NCI-H345 treated with DMSO at 0.1 percent for 48 hours (cell line): ENCODE data around the gene ATP8A2.
A peak's percentile ranks its signal among the peaks of the same experiment; 100 is the strongest.

Experiments
- DNase-seq: peaks from one replicate; lab custom pipeline; 2025; ENCODE audit not compliant: unreplicated experiment; lab: John Stamatoyannopoulos, UW

ATP8A2 gene

DNA sequence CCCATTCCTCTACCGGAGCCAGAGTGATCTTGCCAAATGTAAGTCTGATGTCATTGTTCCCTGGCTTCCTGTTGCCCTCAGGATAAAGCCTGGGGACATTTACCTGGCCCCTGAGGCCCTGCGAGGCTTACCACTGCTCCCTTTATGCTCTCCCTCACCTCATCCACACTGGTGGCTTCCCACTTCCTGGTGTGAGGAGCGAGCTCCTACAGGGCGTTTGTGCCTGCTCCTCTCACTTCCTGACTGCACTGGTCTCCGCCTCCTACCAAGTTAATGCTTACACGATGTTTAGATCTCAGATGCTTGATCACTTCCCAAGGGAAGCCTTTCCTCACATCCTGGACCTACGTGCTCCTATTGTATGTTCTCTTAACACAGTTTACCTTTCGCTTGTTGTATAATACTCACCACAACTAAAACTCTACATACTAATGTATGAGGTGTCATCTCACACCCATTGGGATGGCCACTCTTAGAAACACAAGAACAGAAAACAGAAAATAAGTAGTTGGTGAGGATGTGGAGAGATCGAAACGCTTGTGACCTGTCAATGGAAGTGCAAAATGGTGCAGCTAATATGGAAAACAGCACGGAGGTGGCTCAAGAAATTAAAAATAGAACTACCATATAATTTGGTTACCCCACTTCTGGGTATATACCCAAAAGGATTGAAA lies 502.4 kb downstream of the ATP8A2 start:
- no peak for DNase-seq

DNA sequence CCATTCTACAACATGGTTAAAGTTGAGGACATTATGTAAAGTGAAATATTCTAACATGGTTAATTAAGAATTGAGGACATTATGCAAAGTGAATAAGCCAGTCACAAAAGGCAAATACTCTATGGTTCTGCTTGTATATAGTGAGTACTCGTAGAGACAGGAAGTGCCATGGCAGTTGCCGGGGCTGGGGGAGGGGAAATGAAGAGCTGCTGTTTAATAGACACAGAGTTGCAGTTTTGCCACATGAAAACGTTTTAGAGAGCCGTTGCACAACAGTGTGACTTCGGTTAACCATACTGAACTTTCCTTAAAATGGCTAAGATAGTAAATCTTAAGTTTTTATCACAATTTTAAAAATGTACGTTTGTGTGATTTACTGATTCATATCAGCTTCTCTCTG lies 503.1 kb downstream of the ATP8A2 start:
- no peak for DNase-seq

DNA sequence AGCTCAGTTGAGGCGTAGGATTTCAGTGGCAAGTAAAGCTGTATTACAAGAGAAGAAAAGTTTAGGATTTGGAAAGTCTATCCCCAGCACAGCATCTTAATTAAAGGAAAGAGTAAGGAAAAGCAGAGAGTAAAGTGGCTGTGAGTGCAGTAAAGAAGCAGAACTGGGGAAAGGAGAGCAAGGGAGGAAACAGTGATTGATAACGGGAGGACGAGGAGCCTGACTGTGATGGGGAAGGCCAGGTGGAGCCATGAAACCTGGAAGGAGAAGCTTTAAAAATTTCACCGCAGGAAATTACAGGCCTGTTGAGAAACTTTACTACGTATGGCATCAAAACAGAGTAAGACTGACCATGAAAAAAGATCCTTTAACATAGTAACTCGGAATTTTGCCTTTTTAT lies 504.5 kb downstream of the ATP8A2 start:
- DNase-seq: no peak

DNA sequence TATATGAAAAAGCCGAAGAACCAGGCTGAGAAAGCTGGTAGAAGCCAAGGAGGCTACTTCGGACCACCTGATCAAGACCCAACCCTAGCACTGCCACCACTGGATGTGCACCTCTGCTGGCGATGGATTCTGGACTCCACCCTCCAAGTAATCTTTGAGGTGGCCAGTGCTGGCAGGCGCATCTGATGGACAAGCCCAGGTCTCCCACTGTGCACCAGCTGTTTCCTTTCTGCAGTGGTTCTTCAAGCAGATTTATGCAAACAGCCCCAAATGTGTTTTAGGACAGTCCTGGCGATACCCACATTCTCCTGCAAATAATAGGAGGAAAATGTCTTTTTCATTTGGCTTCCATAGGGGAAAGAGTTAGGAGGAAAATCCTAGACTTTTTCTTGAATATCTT lies 507.7 kb downstream of the ATP8A2 start:
- DNase-seq: no peak

DNA sequence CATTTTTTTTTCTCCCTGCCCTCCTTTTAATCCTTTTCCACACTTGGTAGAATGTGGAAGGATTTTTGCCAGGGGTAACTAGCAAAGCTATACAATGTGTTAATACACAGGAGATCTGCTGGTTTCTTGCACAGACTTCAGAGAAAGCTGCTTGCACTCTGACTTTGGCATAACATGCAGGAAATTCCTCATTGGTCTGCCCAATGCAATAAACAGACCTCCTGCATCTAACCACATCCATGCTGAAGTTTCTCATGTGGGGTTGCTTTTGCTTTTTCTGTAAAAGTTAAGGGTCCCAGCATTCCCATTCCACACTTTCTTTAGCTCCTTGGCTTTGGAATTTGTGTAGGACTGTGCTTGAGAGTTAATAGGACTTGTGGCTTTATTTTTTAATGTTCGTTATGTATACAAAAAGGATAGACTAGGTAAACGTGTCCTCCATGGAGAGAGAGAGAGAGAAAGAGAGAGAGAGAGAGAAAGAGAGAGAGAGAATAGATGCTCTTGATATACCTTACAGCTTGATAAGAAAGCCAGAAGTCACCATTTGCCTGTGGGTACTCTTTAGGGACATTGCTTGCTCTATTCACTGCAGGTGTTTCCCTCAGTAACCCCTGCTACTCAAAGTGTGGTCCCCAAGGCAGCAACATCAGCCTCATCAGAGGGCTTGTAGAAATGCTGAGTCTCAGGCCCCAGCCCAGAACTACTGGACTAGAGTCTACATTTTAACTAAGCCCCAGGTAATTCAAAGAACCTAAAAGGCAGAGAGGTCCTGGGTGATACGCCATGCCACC lies 509.6 kb downstream of the ATP8A2 start:
- DNase-seq: no peak

DNA sequence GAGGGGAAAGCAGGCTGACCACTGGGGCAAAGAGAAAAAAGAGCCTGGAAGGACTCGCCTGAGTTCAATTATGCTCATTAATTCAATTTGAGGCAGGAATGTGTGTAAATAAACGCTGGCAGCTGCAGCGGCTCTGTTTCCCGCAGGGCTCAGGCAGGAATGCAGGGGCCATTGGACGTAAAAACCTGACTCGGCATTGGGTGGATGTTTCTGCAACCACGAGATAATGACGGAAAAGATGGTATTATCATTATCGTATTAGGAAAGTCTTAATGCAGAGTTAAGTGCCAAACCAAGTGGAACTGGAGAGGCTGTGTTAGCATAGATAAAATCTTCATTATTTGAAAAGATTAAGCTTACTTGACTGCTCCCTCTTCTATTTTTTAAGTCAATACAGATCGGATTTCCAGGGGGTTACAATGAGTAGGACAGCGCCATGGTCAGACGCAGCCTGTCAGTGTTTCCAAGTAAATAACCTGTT lies 510.2 kb downstream of the ATP8A2 start:
- peak; percentile 63 for DNase-seq

DNA sequence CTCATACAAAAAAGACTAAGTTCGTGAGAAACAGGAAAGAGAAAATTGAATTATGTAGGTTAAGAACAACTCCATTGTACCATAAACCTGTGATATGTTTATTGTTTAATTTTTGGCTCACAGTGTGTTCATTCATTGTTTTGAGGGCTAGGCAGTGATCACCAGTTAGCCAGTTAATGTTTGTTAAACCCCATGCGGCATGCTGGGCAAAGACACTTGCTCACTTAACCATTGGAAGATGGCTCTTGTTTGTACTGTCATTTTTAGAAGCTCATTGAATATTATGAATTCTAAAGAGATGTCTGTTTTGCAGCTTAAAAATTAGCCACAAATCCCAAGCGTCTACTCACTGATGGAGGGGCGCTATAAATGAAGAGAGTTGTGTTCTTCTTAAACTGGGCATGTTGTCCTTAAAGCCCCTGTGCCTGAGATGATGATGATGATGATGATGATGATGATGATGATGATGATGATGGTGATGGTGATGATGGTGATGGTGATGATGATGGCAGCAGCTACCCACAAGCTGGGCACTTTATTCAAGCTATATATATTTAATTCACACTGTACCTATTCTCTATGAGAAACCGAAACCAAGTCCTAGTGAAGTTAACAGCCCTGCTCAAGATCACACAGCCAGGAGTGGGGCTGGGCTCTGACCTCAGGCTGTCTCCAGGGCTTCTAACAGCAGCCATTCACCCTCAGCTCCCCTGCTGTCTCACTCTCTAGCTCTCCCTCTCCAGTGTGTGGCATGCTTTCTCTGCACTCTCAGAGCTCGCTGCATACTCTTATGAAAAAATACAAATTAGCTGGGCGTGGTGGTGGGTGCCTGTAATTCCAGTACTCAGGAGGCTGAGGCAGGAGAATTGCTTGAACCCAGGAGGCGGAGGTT lies 510.9 kb downstream of the ATP8A2 start:
- DNase-seq: peak; percentile 21

DNA sequence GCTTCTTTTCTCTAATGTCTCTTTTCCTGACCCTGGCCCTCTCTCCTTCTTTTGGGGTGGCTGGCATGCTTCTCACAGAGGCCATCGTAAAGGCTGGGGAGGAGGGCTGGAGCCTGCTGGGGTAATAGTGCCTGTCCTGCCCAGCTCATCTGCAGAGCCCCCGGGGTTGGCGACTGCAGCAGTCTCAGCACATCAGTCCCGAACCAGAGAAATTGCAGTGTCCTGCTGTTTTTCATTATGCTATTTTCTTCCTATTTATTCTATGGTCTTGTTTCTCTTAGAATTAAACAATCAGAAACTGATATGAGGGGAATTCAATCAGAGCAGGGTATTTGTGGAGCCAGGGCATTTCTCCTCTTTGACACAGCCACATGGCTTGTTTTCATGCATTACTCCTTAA lies 513.6 kb downstream of the ATP8A2 start:
- no peak for DNase-seq

DNA sequence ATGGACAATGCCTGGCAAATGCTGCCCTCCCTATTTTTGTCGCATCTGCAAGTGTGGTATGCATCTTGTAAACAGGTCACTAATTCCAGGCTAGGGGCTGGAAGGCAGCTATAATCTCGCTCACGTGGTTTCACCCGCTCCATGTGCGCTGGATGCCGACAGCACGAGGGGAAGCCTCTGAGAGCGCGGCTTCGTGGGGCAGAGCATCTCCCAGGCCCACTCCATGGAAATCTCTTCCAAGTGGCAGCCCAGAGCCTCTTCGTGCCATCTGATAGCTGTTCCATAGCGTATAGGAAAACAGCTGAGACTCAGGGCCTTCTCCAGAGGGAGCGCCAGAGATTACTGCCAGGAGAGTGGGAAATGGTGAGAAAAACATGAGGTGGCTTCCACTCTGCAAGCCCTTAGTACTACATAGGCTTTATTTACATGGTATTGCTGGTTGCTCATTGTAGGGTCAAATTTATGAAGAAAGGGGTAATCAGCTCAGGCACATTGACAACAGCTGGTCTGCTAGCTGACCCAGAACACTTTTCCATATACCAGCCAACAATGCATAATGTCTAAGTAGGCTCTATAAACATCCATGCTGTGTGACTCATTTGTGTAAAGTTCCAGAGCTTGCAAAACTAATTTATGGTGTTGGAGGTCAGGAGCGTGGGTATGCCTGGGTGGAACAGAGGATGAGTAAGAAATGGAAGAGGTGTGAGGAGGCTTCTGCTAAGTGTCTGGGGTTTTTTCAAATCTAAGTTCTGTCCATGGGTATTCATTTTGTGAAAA lies 514.9 kb downstream of the ATP8A2 start:
- no peak for DNase-seq

DNA sequence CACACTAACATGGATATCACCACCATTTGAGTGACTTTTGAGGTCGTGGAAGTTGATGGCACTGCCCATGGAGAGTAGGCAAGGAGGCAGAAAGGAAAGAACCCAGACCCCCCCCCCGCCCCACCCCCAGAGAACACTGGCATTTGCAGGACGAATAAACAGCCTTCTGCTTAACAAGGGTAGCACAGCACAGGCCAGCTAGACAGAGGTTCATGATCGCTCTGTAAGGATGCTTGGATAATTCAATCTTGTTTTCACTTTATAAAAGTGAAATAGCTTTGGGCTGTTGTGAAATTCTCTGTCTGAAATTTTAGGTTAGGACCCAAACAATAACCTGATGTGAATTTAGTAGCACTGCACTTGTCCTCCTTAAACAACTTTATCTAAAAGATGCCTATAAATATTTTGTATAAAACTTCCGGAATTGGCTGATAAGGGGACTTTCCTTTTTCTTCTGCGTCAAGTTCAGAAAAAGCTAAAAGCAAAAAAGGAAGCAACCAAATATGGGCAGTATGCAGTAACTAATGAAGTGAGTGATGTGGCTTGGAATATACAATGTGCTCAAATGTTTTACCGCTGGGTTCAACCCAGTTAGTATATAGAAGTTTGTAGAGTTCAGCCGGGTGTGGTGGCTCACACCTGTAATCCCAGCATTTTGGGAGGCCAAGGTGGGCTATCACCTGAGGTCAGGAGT lies 516.3 kb downstream of the ATP8A2 start:
- DNase-seq: no peak

DNA sequence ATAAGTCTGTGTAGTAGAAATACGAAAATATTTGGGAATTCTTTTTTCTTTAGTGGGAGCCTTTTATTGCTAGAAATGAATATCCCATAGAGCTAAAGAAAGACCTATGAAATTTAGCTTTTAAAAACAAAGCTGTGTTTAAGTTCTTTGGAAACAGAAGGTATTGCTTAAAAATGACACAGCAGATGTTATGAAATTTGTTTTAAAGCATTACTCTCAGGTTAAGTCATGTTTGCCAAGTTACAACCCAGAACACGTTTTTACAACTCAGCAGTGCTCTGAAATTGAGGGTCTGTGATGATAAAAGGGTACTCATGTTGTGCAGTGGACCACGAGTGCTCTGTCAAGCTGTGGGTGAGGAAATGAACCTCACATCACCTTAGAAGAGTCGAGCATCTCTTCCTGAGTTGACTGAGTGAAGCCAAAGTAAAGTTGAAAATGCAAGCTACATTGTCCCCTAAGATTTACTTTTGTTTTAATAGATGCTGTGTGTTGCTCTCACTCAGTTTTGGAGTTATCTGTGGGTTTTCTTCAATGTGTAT lies 519.0 kb downstream of the ATP8A2 start:
- DNase-seq: no peak

DNA sequence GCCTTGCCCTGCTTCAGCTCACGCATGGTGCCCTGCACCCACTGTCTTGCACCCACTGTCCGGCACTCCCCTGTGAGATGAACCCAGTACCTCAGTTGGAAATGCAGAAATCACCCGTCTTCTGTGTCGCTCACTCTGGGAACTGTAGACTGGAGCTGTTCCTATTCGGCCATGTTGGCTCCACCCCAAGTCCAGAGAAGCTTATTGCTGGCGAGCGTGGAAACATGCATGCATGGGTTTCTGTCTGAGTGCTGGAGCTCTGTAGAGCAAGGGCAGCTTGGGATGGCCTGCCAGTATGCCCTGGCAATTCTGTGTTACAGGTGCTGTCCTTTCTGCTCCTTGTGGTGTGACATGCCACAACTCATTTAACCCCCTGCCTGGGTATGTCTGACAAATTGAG lies 527.2 kb downstream of the ATP8A2 start:
- DNase-seq: no peak

DNA sequence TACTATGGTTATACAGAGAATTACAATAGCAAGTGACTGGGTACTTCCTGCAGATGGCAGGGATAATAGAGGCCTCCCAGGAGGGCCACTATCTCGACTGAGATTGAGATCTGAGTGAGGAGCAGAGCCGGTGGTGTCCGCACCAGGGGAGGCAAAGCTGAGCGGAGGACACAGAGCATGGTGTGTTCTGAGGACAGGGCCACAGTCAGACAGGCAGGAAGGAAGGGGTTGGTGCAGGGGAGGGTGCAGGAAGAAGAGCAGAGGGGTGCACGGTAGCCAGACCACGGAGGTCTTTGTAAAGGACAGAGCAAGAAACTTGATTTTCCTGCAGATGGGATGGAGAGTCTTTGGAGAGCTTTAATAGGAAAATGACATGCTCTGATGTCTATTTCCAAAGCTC lies 527.7 kb downstream of the ATP8A2 start:
- DNase-seq: no peak

DNA sequence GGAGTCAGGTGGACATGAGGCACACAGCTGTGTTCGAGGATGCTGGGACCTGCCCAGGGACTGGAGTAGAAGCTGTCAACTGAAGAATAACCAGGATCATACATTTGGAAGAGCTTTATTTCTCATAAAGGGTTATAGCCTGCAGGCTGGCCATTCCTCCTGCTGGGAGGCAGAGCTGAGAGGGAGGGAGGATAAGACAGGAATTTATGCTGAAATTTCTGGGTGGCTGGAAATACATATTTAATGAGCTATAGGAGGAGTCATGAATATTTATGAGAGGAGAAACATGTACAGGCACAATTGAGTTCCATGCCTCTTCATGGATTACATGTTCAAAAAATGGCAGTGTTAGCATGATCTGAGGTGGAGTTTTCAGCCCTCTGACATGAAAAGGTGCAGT lies 528.2 kb downstream of the ATP8A2 start:
- DNase-seq: no peak

DNA sequence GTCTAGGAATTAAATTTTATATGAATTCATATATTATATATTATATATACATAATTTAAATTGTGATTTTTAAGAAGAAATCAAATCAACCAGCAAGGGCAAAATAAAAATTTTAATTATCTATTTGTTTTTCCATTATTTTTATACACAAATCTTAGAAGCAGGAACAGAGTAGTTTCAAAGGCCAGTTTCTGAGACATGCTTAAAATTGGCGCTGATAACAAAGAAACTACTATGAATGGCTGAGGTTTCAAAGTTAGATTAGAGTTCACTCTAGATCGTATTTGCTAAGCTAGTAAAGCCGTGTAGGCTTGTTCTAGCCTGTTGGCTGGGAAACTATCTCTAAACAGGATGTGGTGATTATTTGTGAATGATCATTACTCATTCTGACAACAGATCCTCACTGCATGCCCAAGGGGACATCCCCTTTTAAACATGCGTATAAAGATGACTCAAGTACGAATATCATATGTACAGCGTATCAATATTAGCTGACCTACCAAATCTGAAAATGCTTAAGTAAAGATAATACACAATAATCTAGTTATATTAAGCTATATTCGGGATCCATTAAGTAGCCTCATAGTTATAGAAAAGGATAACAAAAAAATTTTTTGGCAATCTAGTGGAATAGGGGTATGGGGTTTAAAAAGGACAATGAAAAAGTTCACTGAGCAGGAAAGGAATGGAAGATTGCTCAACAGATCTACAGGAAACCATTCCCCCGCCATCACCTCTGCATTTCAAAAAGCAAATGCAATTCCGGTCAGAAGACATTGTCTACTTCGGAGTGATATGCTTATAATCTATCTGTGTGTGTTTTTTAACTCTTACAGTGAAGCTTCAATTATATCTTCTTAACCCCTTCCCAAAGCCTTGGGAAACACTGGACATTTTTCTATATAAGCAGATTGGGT lies 529.9 kb downstream of the ATP8A2 start:
- DNase-seq: no peak

DNA sequence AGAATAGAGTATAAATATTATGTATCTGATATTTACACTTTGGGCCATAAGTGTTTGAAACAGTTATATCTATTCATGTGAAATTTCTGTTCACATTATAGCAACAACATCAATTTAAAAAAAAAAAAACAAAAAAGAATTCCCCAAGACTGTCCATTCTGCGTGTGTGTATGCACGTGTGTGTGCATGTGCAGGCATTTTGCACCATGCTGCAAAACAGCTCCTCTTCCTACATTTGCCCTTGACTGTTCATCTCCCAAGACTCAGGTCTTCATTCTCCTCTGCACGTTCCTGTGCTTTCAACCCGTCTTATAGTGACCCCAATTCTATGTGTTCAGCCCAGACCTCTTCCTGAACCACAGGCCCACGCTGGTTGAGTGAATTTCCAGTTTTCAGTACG lies 530.7 kb downstream of the ATP8A2 start:
- DNase-seq: no peak

DNA sequence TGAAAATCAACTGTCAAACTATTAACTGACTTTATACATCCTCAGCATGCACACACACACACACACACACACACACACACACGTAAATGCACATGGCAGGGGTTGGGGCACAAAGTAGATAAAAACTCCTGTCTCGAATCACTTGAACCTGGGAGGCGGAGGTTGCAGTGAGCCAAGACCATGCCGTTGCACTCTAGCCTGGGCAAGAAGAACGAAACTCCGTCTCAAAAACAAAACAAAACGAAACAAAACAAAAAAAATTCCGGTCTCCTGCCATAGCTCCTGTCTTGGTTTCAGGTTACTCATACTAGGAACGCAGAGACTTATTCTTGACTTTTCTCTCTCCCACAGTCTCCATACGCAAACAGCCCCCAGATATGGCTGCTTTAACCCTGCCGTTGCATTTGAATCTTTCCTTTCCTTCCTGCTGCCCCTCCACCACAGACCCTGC lies 531.1 kb downstream of the ATP8A2 start:
- no peak for DNase-seq

DNA sequence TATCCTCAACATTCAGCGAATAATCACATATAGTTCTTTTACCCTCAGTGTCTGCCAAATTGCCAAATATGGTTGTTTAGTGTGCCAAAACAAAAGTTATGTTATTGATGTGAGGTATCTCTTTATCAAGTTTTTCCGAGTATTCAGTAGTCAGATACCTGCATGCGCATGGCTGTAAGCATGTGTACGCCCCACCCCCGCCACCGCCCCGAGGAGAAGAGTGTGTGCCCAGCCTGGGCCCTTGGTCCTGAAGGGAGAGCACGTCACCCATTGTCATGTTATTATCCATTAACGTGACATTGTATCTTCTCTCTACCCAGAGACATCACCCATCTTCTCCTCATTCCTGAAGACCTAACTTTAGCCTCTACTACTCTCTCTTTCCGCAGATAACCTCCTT lies 533.1 kb downstream of the ATP8A2 start:
- DNase-seq: no peak

DNA sequence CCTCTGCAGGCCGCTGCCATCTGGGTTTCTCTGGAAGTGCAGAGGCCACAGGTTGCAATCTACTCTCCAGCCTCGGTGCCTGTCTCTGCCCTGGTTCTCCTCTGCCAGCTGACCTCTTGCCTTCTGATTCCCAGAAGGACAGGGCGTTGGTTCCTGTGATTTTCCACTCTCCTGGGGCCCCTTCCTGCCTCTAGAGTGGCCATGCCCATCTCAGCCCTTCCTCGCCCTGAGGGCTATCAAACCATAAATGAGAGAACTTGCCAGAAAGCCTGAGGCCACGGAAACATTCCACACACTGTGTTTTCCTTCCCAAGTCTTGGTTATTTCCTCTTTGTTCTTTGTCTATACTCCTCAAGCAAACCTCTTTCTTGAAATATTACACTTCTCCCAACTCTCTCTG lies 533.8 kb downstream of the ATP8A2 start:
- no peak for DNase-seq
